LNCAP (cell line): ENCODE measurements around the gene BARX1.

Experiments
- TF ChIP-seq, protein P1 (sequence below): fragments of 450-650 bp; IDR thresholded peaks from 2 replicates; pipeline ENCODE4 v1.5.1; 2017; ENCODE audit warnings: mild to moderate bottlenecking

Gene BARX1

DNA sequence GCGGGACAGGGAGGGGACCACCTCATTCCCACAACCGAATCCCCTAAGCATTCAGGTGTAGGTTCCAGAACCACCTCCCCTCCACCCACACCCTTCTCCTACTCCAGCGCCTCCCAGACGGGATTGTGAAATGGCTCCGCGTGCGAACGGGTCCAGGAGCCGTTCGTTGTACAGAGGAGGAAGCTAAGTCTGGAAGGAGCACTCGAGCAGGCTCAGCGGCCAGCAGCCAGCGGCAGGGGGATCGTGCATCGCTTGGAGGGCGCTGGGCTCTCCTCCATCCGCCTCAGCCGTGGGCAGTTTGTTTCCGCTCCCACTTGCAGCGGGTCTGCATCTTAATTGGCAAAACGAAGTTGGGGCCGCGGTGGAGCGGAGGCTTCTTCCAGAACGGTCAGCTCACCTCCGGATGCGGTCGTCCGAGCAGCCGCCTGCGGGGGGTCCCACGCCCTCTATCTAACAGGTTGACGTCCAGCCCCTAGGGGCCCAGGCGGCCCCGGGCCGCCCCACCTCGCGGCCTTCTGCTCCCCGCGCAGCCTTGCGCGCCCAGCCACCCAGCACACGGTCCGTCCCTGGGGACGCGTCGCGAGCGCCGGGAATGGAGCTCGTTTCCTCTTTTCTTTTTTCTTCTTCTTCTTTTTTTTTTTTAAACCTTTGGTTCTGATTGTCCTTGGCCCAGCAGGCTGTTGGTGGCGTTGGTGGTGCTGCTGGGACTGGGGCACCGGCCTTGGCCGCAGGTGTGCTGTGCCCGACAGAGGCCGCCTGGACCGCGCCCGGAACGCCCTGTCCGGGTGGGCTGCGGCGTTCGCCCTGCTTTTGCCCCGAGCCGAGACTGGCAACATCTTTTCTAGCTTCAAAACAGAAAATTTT is 3.9 kb upstream of the BARX1 start:
- TF ChIP-seq, protein P1, sequence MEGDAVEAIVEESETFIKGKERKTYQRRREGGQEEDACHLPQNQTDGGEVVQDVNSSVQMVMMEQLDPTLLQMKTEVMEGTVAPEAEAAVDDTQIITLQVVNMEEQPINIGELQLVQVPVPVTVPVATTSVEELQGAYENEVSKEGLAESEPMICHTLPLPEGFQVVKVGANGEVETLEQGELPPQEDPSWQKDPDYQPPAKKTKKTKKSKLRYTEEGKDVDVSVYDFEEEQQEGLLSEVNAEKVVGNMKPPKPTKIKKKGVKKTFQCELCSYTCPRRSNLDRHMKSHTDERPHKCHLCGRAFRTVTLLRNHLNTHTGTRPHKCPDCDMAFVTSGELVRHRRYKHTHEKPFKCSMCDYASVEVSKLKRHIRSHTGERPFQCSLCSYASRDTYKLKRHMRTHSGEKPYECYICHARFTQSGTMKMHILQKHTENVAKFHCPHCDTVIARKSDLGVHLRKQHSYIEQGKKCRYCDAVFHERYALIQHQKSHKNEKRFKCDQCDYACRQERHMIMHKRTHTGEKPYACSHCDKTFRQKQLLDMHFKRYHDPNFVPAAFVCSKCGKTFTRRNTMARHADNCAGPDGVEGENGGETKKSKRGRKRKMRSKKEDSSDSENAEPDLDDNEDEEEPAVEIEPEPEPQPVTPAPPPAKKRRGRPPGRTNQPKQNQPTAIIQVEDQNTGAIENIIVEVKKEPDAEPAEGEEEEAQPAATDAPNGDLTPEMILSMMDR, result no peak

DNA sequence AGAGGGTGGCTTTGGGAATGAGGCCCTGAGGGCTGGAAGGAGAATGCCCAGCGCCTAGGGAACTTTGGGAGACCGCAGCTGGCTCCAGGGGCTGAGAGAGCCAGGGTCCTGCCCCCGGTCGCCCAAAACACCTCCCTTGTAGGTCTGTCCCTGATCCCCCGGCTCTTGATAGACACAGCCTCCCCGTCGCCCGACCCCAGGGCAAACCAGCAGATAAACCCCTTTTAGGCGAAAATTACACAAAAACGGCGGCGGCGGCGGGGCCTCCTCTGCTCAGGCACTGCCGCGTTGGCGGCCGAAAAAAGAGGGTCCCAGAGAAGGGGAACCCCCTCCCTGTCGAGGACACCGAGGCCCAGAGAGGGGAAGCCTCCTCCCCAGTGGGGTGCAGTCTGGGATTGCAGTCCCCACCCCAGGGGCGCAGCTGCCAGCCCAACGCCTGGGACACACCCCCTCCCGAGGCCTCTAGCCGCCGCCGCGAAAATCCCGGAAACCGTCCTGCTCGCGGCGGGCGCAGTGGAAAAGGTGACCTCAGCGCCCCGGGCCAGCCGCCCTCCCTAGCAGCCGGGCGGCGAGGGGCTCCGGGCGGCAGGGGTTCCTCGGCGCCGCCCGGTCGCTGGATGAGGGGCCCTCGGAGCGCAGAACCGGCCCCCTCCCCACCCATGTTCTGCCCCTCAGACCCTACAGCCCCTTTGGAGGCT is 3.1 kb upstream of the BARX1 start:
- TF ChIP-seq, protein P1, result no peak

DNA sequence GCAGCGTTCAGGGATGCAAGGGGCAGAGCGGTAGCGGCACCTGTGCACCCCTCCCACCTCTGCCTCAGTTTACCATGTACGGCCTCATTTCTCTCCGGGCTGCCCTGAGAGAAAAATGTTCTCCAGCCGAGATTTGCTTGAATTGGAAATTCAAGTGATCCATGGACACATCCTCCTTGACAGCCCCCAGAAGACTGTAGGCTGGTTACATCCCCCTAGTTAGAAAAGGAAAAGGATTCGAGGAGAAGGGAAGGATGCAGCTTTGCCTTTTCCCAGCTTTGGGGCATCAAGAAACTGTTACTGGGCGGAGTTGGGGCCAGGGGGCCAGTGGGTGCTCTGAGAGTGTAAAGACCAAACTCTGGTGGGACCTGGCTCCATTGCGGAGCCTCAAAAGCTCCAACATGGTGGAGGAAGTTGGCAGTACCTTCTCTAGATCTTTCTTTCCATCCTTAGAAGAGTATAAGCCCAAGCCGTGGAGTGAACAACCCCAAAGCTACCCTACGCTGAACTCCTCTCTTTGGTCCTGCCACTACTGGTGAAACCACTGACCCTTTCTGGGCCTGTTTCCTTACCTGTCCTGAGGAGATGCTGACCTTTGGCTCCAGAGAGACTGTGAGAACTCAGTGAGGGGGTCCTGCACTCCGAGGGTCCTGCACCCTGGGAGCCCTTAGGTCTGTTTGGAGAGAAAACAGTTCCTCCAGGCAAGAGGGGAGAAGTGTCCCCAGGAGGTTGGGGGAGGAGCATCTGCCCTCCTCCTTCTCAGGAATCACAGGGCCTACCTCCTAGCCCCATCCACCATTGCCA is 1.0 kb upstream of the BARX1 start:
- TF ChIP-seq, protein P1, result no peak

DNA sequence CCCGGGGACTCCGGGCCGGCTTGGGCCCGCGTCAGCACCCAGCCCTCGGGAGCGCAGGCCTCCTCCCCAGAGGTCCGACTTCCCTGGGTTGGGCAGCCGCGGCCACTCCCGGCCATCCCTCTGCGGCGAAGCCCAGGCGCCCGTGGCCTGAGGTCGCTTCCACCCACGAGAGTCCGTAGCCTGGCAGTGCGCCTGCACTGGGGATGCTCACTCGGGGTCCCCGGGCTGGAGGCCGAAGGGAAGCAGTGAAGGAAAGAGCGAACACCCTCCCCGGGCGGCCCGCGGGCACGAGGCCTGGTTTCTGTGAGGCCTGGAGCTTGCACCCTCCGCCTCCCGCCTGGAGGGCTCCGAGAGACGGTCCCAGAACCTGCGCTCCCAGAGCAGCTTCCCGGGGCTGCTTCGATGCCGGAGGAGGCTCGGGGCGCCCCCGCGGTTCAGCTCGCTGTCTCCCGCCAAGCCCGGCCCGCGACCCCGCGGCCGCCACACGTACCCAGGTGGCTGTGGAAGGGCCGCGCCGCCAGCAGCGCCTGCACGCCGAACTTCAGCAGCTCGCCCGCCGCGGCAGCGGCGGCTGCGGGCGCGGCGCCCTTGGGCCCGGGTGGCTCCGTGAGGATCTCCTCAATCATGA is 607 bp downstream of the BARX1 start:
- TF ChIP-seq, protein P1, result no peak

DNA sequence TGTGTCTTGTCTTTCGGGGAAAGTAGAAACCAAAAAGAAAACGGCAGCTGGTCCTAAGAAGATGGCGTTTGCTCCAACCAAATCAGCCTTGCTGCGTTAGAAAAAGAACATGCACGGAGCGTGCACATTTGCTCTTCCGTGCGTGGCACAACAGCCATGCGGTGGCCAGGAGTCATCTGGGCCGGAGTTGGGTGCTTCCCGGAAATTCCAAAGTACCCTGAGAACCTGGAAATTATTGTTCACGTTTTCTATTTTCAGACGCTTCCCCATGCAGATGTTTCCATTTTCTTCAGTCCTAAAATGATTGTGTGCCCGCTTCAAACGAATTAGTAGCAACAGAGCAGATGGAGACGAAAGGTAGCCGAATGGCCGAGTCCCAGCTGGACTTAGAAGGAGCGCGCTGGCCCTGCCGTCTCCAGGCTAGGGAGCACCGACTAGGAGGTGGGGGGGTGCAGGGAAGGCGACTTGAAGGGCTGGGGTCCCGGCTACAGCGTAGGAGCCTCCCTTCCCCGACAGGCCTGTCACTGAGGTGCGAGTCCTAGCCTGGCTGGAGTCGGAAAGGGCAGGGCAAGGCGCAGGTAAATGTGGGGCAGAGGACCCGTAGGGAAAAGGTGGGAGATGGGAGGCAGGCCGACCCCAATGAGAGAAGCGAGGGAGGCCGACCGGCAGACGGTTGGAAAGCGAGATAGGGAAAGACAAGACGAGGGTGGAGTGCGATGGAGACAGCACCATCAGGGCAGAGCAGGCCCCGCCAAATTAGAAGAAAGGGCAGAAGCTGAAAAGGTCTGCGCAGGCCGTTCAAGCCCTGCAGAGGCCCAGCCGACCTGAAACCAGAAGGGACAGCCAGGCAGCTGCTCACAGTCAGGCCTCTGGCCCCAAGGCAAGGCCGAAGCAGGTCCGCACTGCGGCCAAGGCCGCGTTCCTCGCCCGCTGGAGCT is 1.4 kb downstream of the BARX1 start:
- TF ChIP-seq, protein P1, result no peak

DNA sequence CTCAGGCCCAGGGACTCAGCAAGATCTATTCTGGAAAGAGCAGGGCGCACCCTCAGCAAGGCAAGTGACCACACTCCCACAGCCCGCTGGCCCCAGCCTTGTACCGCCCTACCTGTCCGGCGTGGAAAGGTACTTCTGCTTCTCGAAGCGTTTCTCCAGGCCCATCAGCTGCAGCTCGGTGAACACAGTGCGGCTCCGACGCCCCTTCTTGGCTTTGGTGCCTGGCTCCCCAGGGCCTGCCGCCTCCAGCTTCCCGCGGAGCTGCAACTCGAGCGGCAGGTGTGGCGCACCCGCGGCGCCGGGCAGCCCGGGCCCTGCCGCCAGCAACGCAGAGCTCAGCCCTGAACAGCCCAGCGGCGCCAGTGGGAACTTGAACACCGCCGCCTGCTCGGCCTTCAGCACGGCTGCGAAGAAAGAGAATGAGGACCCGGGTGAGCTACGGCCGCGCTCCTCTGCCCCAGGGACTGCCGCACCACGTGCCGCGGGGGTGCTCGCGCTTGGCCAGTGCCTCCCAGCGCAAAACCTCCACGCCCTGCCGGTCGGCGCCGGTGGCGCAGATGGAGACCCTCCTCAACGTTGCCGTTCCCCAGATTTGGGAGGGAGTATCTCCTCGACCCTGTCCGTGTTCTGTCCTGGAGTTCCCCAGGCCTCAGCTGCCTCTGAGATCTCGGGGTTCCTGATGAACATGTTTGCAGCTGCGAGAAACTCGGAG is 2.2 kb downstream of the BARX1 start:
- TF ChIP-seq, protein P1, result no peak
